HAP-1 (cell line): ENCODE data around the gene TNS3.

ENCODE experiments used
- DNase-seq, 2 experiments: peaks; one replicate each; pipeline ENCODE4 v3.0.0-alpha.2; 2016 to 2020; ENCODE audit warnings: low spot score in 2 of 2
- H3K27me3 ChIP-seq: fragments of 250-450 bp; sonication (Bioruptor Pico); 2 replicates; pipeline ENCODE4 v1.5.1; 2020; ENCODE audit warnings: low read depth, mild to moderate bottlenecking, moderate library complexity
- H3K36me3 ChIP-seq: fragments of 250-450 bp; sonication (Bioruptor Pico); replicated peaks from 2 replicates; pipeline ENCODE4 v1.5.1; 2020; ENCODE audit warnings: mild to moderate bottlenecking
- H3K4me1 ChIP-seq: fragments of 250-450 bp; sonication (Bioruptor Pico); 2 replicates; pipeline ENCODE4 v1.5.1; 2020; ENCODE audit warnings: mild to moderate bottlenecking
- H3K4me3 ChIP-seq: fragments of 250-450 bp; sonication (Bioruptor Pico); 2 replicates; pipeline ENCODE4 v1.5.1; 2020; ENCODE audit warnings: mild to moderate bottlenecking, moderate library complexity
- H3K9me3 ChIP-seq: fragments of 250-450 bp; sonication (Bioruptor Pico); 2 replicates; pipeline ENCODE4 v1.5.1; 2020; ENCODE audit warnings: mild to moderate bottlenecking, moderate library complexity
- in situ Hi-C: fragments of 300-500 bp; cut with MboI; formaldehyde crosslinking; loops from 3 replicates; pipeline ENCODE4 v1.14.3; 2020; ENCODE audit warnings: low sequenced_read_pairs, inconsistent platforms, mixed read lengths

The TNS3 gene

DNA sequence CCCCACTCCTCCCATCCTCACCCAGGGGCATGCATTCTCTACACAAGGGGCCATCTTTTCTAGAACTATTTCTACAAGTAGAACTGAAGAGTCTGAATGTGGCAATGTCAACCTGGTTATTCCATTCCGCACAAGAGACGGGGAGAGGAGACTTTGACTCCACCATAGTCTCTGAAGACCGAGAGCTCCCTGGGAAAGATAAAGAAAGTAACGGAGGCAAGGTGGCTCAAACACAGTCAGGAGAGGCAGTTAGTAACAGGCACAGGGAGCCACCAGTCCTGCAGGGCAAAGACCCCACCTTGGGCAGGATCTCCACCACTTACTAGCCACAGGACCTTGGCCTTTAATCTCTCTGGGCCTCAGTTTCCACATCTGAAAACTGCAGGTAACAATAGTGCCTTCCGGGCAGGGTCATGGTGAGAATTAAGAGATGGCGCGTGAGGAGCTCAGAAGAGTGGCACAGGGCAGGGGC is 100.3 kb downstream of the TNS3 start:
- H3K4me3 ChIP-seq = no peak overlapping the region
- peaks cover 31% of the 10 kb centered on the region for H3K4me1 ChIP-seq
- no peaks in the 10 kb centered on the region for H3K27me3 ChIP-seq
- DNase-seq = no peak
- H3K36me3 ChIP-seq = no peaks in the 10 kb centered on the region; the same call in 1 of the 2 replicates
- H3K9me3 ChIP-seq = no peaks in the 10 kb centered on the region
- in situ Hi-C loops = no loop called here

DNA sequence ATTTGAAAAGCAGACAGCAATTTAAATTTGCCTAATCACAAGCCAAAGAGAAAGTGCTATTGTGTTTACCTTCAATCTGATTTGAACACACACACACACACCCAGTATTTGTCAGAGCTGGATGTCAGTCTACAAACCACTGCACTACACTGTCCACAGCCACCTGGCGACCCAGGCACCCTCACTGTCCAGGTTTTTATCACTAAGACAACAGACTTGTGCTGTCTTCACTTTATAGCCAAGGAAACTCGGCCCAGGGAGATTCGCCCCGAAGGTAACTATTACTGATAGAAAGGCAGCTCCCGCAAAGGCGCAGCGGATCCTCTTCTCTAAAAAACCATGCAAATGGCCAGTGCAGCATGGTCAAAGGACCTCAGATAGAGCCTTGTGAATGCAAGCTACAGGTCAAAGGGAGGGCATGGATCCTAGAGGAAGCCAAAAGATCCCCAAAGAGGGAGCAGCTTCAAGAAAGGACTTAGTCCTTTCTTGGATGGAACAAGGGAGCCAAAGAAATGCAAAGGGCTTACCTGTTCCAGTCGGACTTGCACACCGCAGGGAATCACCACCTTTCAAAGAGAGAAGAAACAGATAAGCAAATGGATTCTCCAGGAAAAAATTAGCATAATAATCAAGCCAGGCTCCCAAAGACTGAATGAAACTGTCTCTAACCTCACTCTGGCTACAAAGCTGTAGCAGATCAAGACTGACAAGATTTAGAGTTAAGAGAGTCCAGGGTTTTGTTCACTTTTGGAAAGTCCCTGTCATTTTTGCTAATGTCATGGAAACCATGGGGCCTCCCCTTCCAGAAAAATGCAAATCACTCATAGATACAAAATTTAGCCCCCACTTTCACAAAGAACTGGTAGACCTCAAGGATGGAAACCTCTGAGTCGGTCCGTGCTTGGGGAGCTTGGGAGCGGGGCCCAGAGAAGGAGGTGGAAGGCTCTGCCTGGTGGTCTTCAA is 101.1 kb downstream of the TNS3 start:
- no peaks in the 10 kb centered on the region for H3K9me3 ChIP-seq
- peak; percentile 37 to 49 for DNase-seq
- no peaks in the 10 kb centered on the region for H3K27me3 ChIP-seq
- H3K4me3 ChIP-seq = no peak overlapping the region
- in situ Hi-C loops = no loop called here
- peaks cover 31% of the 10 kb centered on the region for H3K4me1 ChIP-seq
- peaks cover under 1% of the 10 kb centered on the region for H3K36me3 ChIP-seq

DNA sequence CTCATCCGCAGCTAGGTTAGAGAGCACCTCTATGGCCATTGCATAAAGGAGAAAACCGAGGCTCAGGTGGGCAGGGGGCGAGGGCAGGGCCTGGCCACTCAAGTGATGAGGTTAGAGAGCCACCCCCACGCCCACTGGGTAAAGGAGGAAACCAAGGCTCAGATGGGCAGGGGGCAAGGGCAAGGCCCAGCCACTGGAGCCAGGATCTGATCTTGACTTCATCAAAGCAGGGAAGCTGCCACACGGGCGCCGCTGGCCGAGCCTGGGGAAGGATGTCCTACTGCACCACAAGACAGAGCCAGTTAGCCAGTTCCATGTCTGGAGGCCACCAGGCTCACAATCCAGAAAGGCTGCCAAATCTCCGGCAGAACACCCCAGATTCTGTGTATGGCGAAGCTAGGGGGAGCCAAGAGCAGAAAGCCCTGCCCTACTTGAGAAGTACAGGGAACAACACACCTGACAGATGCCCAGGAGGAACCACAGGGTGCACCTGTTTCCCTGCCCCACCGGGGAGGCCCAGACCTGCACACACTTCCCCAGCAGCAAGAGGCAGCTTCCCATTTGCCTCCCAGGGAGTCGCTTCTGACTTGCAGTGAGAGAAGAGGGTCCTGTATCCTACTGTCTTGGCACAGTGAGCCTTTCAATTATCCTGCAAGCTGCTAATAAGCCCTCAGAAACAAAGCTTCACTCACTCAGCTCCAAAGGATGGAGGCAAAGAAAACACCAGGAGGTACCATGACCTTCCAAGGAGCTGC is 101.9 kb downstream of the TNS3 start:
- peaks cover 5% of the 10 kb centered on the region for H3K36me3 ChIP-seq
- in situ Hi-C loops = loop anchor here (10.0 kb wide), 1 partner anchor 335 kb away; no protein-coding TSS in a partner anchor
- no peaks in the 10 kb centered on the region for H3K9me3 ChIP-seq
- peaks cover 40% of the 10 kb centered on the region for H3K4me1 ChIP-seq
- no peaks in the 10 kb centered on the region for H3K27me3 ChIP-seq
- H3K4me3 ChIP-seq = no peak overlapping the region
- DNase-seq = no peak

DNA sequence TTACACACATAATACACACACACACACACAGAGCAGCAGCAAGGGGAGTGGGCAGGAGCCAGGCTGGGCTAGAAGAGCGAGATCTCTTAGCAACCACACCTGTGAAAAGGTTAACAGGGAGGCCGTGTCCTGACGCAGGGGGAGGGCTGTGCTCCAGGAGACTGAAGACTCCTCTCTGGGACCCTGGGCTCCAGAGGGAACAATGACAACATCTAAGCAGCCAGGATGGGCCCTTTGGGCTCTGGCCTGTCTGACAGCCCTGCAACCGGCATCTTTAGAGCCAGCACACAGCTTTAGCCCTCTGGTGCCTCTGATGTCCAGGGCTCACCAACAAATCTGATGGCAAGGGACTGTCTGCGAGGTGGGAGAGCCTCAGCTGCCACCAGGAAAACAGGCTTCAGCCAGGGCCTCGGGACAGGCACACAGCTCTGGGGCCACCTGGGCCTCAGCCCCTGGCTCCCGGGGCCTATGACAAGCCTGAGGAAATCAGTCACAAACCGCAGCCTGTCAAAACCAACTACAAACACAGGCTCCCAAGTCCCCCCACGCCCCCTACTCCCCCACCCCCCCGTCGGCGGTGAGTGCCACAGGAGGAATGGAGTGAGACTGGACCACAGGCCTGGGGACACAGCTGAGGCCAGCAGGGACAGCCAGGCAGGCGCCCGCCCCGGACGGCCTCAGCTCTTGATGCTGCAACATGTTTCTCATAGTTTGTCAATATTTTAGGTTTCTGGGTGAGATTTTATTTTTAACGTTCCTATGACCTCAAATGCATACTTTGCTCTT is 102.8 kb downstream of the TNS3 start:
- DNase-seq = no peak
- peaks cover 41% of the 10 kb centered on the region for H3K4me1 ChIP-seq
- peaks cover 5% of the 10 kb centered on the region for H3K36me3 ChIP-seq
- H3K4me3 ChIP-seq = no peak overlapping the region
- H3K9me3 ChIP-seq = no peaks in the 10 kb centered on the region
- in situ Hi-C loops = loop anchor here (10.0 kb wide), 1 partner anchor 336 kb away; no protein-coding TSS in a partner anchor
- no peaks in the 10 kb centered on the region for H3K27me3 ChIP-seq

DNA sequence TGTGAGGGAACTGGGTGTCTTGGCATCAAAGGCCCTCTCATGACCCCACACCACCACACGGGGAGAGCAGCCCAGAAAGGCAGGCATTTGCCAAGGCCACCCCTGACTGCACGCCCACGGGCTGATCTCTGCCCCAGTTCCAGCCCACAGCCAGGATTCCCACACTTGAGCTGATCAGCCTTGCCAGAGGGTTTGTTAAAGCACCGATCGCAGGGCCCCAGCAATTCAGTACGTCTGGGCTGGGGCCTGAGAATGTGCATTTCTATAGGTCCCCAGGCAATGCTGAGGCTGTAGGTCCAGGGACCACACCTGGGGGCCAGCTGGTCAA is 103.9 kb downstream of the TNS3 start:
- Histone ChIP-seq H3K4me1 (peaks cover 41% of the 10 kb centered on the region), H3K9me3 (no peaks in the 10 kb centered on the region), H3K36me3 (peaks cover 5% of the 10 kb centered on the region), H3K27me3 (no peaks in the 10 kb centered on the region), H3K4me3 (no peak overlapping the region)
- no peak for DNase-seq
- in situ Hi-C loops = loop anchor here (10.0 kb wide), 1 partner anchor 337 kb away; no protein-coding TSS in a partner anchor

DNA sequence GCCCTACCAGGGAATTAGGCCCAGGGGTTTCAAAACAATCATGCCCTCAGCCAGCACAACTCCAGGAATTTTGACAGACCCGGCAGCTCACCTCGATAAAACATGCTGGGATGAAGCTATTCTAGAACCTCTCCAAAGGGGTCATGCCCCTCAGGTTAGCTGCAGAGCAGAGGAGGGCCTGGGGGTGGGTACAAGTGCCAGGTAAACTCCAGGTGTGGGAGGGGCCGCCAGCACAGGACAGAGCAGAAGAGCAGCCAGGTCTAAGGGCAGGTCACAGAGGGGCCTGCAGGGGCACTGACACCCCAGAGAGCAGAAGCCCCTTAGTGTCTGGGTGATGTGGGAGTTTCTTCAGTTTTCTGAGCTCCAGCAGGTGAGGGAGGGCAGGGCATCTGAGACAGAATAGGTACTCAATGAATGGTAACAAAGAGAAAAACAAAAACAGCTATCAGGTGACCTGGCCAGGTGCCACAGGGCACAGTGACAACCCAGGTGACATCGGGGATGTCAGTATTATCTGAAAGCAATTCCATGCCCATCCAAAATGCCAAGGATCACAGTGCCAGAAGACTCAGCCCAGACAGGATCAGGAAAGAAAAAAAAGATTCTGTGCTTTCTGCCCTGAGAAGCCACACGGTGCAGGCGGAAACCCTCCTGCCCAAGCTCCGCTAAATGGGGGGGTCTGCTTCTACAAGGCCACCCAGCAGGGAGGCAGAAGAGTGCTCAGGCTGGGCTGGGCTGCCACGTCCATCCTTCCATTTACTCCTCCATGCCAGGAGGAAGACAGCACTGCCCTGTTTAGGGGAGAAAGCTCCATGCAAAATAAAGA is 104.5 kb downstream of the TNS3 start:
- H3K9me3 ChIP-seq = no peaks in the 10 kb centered on the region
- H3K4me1 ChIP-seq = peaks cover 36% of the 10 kb centered on the region
- DNase-seq = no peak
- no peaks in the 10 kb centered on the region for H3K27me3 ChIP-seq
- in situ Hi-C loops = loop anchor here (10.0 kb wide), 1 partner anchor 337 kb away; no protein-coding TSS in a partner anchor
- peaks cover 5% of the 10 kb centered on the region for H3K36me3 ChIP-seq
- H3K4me3 ChIP-seq = no peak overlapping the region

DNA sequence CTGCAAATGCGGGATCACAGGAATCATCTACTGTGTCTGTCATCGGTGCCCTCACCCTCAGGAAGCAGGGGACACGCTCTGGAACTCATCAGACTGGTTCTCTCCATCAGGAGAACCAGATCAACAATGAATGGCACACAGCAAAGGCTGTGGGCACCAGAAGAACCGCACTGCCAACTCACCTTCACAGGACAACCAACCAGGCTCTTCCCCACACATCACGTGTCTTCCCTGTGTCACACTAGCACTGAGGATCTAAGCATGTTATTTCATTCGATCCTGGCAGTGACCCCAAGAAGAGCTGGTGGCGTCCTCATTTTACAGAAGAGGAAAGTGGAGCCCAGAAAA is 106.1 kb downstream of the TNS3 start:
- Histone ChIP-seq H3K27me3 (no peaks in the 10 kb centered on the region), H3K4me3 (no peak overlapping the region), H3K4me1 (peaks cover 20% of the 10 kb centered on the region), H3K36me3 (peaks cover 5% of the 10 kb centered on the region), H3K9me3 (no peaks in the 10 kb centered on the region)
- in situ Hi-C loops = loop anchor here (10.0 kb wide), 1 partner anchor 339 kb away; no protein-coding TSS in a partner anchor
- no peak for DNase-seq

DNA sequence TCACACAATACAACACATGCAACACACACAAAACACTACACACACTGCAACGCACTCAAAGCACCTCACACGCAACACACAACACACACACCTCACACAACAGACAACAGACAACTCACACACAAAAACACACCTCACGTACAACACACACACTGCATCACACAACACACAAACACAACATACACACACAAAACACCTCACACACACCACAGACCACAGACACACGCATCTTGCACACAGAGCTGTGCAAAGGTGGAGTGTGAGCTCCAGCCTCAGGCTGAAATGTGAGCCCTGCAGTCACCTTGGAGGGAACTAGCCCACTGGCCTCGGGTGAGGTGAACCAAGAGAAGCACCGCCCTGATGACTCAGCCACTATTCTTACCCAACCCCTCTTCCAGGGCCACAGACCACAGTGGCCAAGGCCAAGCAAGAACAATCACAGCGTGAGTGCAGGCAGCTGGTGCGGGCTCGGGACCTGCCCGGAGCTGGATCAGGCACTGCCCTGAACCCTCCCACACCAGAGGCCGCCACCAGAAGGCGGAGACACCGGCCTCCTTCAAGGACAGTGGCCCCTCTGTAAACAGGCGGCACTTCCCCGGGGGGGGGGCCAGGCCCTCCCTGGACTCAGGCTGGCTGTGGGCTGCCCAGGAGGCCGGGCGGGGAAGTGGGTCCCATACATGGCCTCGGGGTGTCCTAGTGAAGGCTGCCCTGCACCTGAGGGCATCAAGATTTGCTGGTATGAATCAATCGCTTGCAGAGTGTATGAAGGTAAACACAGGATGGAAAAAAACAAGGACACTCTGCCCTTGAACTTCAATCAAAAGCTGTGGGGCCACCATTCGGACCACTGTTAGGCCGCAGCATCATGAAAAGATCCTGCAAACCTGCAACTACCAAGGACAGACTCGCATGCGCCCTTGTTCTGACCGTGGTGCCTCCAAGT is 106.7 kb downstream of the TNS3 start:
- H3K36me3 ChIP-seq = peaks cover 5% of the 10 kb centered on the region
- DNase-seq = peak; percentile 55 to 82
- in situ Hi-C loops = loop anchor here (10.0 kb wide), 1 partner anchor 340 kb away; no protein-coding TSS in a partner anchor
- H3K4me1 ChIP-seq = peaks cover 14% of the 10 kb centered on the region
- H3K4me3 ChIP-seq = no peak overlapping the region
- H3K27me3 ChIP-seq = no peaks in the 10 kb centered on the region
- no peaks in the 10 kb centered on the region for H3K9me3 ChIP-seq

DNA sequence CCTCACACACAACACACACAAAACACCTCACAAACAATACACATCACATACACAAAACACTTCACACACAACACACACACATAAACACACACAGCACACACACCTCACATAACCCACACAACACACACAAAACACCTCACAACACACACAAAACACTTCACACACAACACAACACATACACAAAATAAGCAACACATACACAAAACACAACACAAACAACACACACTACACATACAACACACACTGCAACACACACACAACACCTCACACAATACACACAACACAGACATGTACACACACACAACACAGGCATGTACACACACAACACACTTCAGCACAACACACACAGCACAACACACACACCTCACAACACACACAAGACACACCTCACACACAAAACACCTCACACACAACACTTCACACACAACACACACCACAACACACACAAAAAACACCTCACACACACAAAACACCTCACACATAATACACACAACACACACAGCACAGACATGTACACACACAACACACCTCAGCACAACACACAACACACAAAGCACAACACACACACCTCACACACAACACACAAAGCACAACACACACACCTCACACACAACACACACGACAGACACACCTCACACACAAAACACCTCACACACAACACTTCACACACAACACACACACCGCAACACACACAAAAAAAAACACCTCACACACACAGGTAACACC is 107.5 kb downstream of the TNS3 start:
- in situ Hi-C loops = loop anchor here (10.0 kb wide), 1 partner anchor 340 kb away; no protein-coding TSS in a partner anchor
- Histone ChIP-seq H3K9me3 (no peaks in the 10 kb centered on the region), H3K4me3 (no peak overlapping the region), H3K27me3 (no peaks in the 10 kb centered on the region), H3K36me3 (peaks cover 5% of the 10 kb centered on the region; the same call in 1 of the 2 replicates), H3K4me1 (peaks cover 12% of the 10 kb centered on the region)
- no peak for DNase-seq

DNA sequence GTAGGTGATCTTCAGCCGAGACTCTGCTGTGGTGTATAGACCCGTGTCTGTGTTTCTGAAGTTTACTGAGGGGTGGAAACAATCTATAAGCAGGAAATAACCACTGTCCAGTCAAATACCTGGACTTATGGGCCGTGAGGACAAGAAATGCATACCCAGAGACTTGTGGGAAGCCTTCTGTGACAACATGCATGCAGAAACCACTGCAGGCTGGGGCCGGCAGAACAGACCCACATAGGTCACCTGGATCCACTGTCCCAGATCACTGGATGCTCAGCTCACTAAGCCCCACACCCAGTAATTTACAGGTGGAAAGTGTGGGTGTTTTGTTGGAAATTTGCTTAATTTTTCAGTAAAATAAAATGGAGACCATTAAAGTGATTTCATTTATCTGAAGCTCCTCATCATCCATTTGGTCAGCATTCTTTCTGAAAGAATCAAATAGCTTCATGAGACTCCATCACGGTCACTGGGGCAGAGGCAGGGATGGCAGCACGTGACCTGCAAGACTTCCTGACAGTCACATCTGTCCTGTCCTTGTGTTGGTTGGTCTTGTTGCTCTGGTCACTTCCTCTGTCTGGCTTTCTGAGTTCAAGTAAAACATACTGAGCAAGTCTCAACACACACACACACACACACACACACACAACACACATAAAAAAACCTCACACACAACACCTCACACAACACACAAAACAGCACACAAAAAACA is 108.3 kb downstream of the TNS3 start:
- DNase-seq = no peak
- H3K4me1 ChIP-seq = peaks cover 15% of the 10 kb centered on the region
- in situ Hi-C loops = loop anchor here (10.0 kb wide), 1 partner anchor 341 kb away; no protein-coding TSS in a partner anchor

More for the DNA sequence above, 108.3 kb downstream of the TNS3 start:
- Histone ChIP-seq H3K36me3 (peaks cover 5% of the 10 kb centered on the region; the same call in 1 of the 2 replicates), H3K27me3 (no peaks in the 10 kb centered on the region), H3K9me3 (no peaks in the 10 kb centered on the region), H3K4me3 (no peak overlapping the region)
